Measurements from ENCODE around the gene DYNC2H1. TPM values are rescaled to one million over a fixed set of nuclear protein-coding genes. Genes with fewer than 3 reads are reported as not detected.

Gene DYNC2H1
- total and polyA plus RNA-seq, 7 experiments from 2014 or later, result 0.31 to 4.2 (median 2.3) TPM

DNA sequence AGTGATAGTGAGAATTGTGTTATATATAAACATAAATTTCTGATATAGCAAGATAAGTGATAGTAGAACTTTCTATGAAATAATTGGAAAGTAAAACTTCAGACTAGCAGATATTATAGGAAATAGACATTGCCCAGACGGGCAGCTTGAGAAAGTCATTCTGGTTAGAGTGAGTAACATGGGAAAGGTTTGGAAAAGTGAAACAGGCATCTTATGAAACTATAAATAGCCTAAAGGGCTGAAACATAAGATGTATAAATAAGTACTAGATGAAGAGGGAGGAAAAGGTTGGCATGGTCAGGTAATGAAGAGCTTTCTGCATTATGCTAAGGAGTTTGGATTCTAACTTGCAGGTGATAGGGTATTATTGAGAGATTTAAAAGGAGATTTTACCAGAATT, 101.3 kb downstream of the DYNC2H1 start:
- CTCF ChIA-PET, result no interaction called here
- POLR2A ChIA-PET, result interaction anchor here (0.6 kb wide), 1 partner anchor 105 kb away, joined by 3 read pairs; no protein-coding TSS in a partner anchor
- Histone ChIP-seq H3K27ac (ENCODE audit: low read depth, low read length) (no peak overlapping the region), H3K9me3 (ENCODE audit: control insufficient read depth in 2 of 3, low read length in 3 of 3) (no peaks in the 10 kb centered on the region), H3K27me3 (ENCODE audit: control insufficient read depth in 2 of 2, insufficient read depth in 2 of 2, low read length in 2 of 2) (no peaks in the 10 kb centered on the region), H3K4me3 (ENCODE audit: low read length) (no peak overlapping the region), H3K36me3 (ENCODE audit: control insufficient read depth in 2 of 3, insufficient read depth in 3 of 3, low read length in 3 of 3) (no peaks in the 10 kb centered on the region), H3K4me1 (ENCODE audit: control insufficient read depth in 2 of 2, insufficient read depth in 2 of 2, low read length in 2 of 2) (no peaks in the 10 kb centered on the region)
- Mint-ChIP-seq H3K4me1 (no peaks in the 10 kb centered on the region), H3K36me3 (peaks cover 0 to 2% (median 0%) of the 10 kb centered on the region in 5 donors), H3K27me3 (no peaks in the 10 kb centered on the region), H3K27ac (no peak overlapping the region), H3K9me3 (no peaks in the 10 kb centered on the region), H3K4me3 (no peak overlapping the region)
- no peak for ATAC-seq
- DNase-seq, result no peak
- intact Hi-C loops (cut with micrococcal nuclease), result no loop called here

DNA sequence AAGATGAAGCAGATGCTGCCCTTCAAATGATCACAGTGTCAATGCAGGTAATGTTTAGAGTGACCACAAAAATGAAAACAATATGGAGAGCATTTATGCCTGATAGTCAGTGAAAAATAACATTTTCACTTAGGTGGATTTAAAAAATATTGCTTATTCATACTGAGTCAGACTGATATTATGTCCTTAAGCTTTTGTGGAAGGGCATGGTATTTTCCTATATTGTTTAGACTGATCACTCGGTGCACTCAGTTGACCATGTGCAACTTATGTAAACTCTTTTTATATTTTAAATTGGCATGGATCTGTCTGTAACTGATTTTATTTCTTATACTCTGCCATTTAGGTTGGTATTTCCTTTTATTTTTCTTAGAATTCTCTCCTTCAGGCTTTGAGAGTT, 106.6 kb downstream of the DYNC2H1 start:
- no peak overlapping the region for H3K4me3 ChIP-seq (ENCODE audit: low read length)
- Mint-ChIP-seq H3K9me3 (no peaks in the 10 kb centered on the region), H3K4me3 (no peak overlapping the region), H3K36me3 (peaks cover 0 to 8% (median 0%) of the 10 kb centered on the region in 5 donors), H3K27ac (no peak overlapping the region), H3K4me1 (no peaks in the 10 kb centered on the region), H3K27me3 (no peaks in the 10 kb centered on the region)
- H3K27ac ChIP-seq (ENCODE audit: low read depth, low read length), result no peak overlapping the region
- ATAC-seq (no peak), DNase-seq (no peak)
- H3K27me3 ChIP-seq (ENCODE audit: control insufficient read depth in 2 of 2, insufficient read depth in 2 of 2, low read length in 2 of 2), result no peaks in the 10 kb centered on the region
- ChIA-PET CTCF (no interaction called here), POLR2A (no interaction called here)
- H3K9me3 ChIP-seq (ENCODE audit: control insufficient read depth in 2 of 3, low read length in 3 of 3), result no peaks in the 10 kb centered on the region
- no peaks in the 10 kb centered on the region for H3K4me1 ChIP-seq (ENCODE audit: control insufficient read depth in 2 of 2, insufficient read depth in 2 of 2, low read length in 2 of 2)
- H3K36me3 ChIP-seq (ENCODE audit: control insufficient read depth in 2 of 3, insufficient read depth in 3 of 3, low read length in 3 of 3), result no peaks in the 10 kb centered on the region
- intact Hi-C loops (cut with micrococcal nuclease), result no loop called here

DNA sequence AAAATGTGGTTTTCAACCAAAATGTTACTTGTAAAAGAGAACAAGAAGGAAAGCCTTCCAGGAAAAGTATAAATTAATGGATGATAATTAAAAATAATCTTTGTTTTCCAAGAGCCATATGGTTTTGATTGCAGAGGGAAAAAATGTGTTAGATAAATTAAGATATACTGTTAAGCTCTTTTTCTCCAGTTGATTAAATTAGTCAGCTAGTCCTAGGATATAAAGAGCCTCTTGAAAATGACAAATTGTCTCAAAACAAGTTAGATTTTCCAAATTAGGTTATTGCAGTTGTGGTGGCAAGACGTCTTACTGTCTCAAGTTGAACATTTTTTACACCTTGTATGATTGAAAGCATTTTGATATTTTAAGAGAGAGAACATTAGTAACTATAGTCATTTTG, 110.9 kb downstream of the DYNC2H1 start:
- no peak overlapping the region for H3K27ac Mint-ChIP-seq
- no peaks in the 10 kb centered on the region for H3K36me3 ChIP-seq (ENCODE audit: control insufficient read depth in 2 of 3, insufficient read depth in 3 of 3, low read length in 3 of 3)
- DNase-seq (no peak), ATAC-seq (no peak)
- H3K9me3 Mint-ChIP-seq, result no peaks in the 10 kb centered on the region
- intact Hi-C loops (cut with micrococcal nuclease), result no loop called here
- H3K4me1 ChIP-seq (ENCODE audit: control insufficient read depth in 2 of 2, insufficient read depth in 2 of 2, low read length in 2 of 2), result no peaks in the 10 kb centered on the region
- no peaks in the 10 kb centered on the region for H3K27me3 ChIP-seq (ENCODE audit: control insufficient read depth in 2 of 2, insufficient read depth in 2 of 2, low read length in 2 of 2)
- no peak overlapping the region for H3K4me3 ChIP-seq (ENCODE audit: low read length)
- H3K9me3 ChIP-seq (ENCODE audit: control insufficient read depth in 2 of 3, low read length in 3 of 3), result no peaks in the 10 kb centered on the region
- ChIA-PET POLR2A (no interaction called here), CTCF (no interaction called here)
- no peaks in the 10 kb centered on the region for H3K27me3 Mint-ChIP-seq
- H3K36me3 Mint-ChIP-seq, result peaks cover 0 to 12% (median 3%) of the 10 kb centered on the region in 5 donors
- H3K27ac ChIP-seq (ENCODE audit: low read depth, low read length), result no peak overlapping the region
- no peak overlapping the region for H3K4me3 Mint-ChIP-seq
- no peaks in the 10 kb centered on the region for H3K4me1 Mint-ChIP-seq

DNA sequence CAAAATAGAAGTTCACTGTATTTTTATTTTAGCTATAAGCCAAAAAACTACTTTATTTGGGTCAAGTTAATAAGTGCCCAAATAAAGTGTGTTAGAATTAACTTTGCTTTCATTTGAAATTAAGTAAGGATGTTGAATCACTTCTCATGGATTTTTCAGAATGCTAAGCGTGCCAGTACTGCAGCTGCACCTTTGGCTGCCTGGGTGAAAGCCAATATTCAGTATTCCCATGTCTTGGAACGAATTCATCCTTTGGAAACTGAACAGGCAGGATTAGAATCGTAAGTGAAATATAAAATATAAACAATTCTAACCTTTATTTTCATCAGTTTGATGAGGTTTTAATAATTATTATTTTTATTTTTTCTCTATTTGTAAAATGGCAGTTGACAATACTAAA, 113.6 kb downstream of the DYNC2H1 start:
- Histone ChIP-seq H3K4me1 (ENCODE audit: control insufficient read depth in 2 of 2, insufficient read depth in 2 of 2, low read length in 2 of 2) (no peaks in the 10 kb centered on the region), H3K27ac (ENCODE audit: low read depth, low read length) (no peak overlapping the region), H3K9me3 (ENCODE audit: control insufficient read depth in 2 of 3, low read length in 3 of 3) (no peaks in the 10 kb centered on the region), H3K36me3 (ENCODE audit: control insufficient read depth in 2 of 3, insufficient read depth in 3 of 3, low read length in 3 of 3) (no peaks in the 10 kb centered on the region), H3K27me3 (ENCODE audit: control insufficient read depth in 2 of 2, insufficient read depth in 2 of 2, low read length in 2 of 2) (no peaks in the 10 kb centered on the region), H3K4me3 (ENCODE audit: low read length) (no peak overlapping the region)
- Mint-ChIP-seq H3K27ac (no peak overlapping the region), H3K9me3 (no peaks in the 10 kb centered on the region), H3K27me3 (no peaks in the 10 kb centered on the region), H3K4me3 (no peak overlapping the region), H3K36me3 (peaks cover 0 to 5% (median 4%) of the 10 kb centered on the region in 5 donors), H3K4me1 (no peaks in the 10 kb centered on the region)
- POLR2A ChIA-PET, result no interaction called here
- no peak for ATAC-seq
- no peak for DNase-seq
- intact Hi-C loops (cut with micrococcal nuclease), result no loop called here
- CTCF ChIA-PET, result no interaction called here

DNA sequence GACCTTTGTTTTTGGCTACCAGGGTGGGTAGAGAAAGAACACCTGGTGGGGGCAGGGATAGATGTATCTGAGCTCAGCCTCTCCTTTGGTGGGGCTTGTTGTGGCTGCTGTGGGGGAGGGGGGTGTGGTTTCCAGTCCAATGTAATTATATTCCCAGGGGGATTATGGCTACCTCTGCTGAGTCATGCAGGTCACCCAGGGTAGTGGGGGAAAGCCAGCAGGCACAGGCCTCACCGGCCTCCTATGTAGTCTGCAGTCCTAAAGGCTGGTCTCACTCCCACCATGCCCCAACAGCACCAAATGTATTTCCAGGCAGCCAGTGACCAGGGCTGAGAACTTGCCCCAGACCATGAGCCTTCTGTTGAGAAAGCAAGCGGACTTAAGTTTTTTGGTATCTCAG, 119.6 kb downstream of the DYNC2H1 start:
- H3K27ac ChIP-seq (ENCODE audit: low read depth, low read length), result no peak overlapping the region
- DNase-seq (no peak), ATAC-seq (no peak)
- no peak overlapping the region for H3K4me3 ChIP-seq (ENCODE audit: low read length)
- no peaks in the 10 kb centered on the region for H3K9me3 ChIP-seq (ENCODE audit: control insufficient read depth in 2 of 3, low read length in 3 of 3)
- Mint-ChIP-seq H3K27me3 (no peaks in the 10 kb centered on the region), H3K4me3 (no peak overlapping the region), H3K4me1 (no peaks in the 10 kb centered on the region), H3K9me3 (no peaks in the 10 kb centered on the region), H3K36me3 (peaks cover 0 to 9% (median 5%) of the 10 kb centered on the region in 5 donors), H3K27ac (no peak overlapping the region)
- H3K4me1 ChIP-seq (ENCODE audit: control insufficient read depth in 2 of 2, insufficient read depth in 2 of 2, low read length in 2 of 2), result no peaks in the 10 kb centered on the region
- intact Hi-C loops (cut with micrococcal nuclease), result no loop called here
- CTCF ChIA-PET, result no interaction called here
- H3K27me3 ChIP-seq (ENCODE audit: control insufficient read depth in 2 of 2, insufficient read depth in 2 of 2, low read length in 2 of 2), result no peaks in the 10 kb centered on the region
- POLR2A ChIA-PET, result no interaction called here
- H3K36me3 ChIP-seq (ENCODE audit: control insufficient read depth in 2 of 3, insufficient read depth in 3 of 3, low read length in 3 of 3), result no peaks in the 10 kb centered on the region

DNA sequence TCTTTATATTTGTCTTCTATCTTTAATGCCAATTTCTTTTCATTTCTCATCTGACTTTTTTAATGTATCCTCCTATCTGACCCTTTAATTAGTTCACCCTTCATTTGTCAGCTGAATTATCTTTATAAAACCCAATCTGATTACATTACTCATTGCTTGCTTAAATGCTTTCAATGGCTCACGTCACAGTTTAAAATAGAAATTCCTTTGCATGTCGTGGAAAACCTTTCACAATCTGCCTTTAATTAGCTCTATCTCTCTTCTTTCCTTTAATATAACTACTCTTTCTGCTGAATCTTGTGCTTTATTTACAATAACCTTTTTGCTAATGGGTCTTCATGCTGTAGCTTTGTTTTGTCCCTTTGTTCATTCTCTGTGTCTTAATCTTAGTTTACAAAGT, 125.7 kb downstream of the DYNC2H1 start:
- Mint-ChIP-seq H3K4me3 (no peak overlapping the region), H3K36me3 (peaks cover 0 to 4% (median 0%) of the 10 kb centered on the region in 5 donors), H3K27ac (no peak overlapping the region), H3K4me1 (no peaks in the 10 kb centered on the region), H3K27me3 (no peaks in the 10 kb centered on the region), H3K9me3 (no peaks in the 10 kb centered on the region)
- ChIA-PET POLR2A (no interaction called here), CTCF (no interaction called here)
- intact Hi-C loops (cut with micrococcal nuclease), result no loop called here
- no peaks in the 10 kb centered on the region for H3K27me3 ChIP-seq (ENCODE audit: control insufficient read depth in 2 of 2, insufficient read depth in 2 of 2, low read length in 2 of 2)
- H3K36me3 ChIP-seq (ENCODE audit: control insufficient read depth in 2 of 3, insufficient read depth in 3 of 3, low read length in 3 of 3), result no peaks in the 10 kb centered on the region
- H3K27ac ChIP-seq (ENCODE audit: low read depth, low read length), result no peak overlapping the region
- ATAC-seq, result no peak
- no peak for DNase-seq
- no peaks in the 10 kb centered on the region for H3K9me3 ChIP-seq (ENCODE audit: control insufficient read depth in 2 of 3, low read length in 3 of 3)
- no peaks in the 10 kb centered on the region for H3K4me1 ChIP-seq (ENCODE audit: control insufficient read depth in 2 of 2, insufficient read depth in 2 of 2, low read length in 2 of 2)
- H3K4me3 ChIP-seq (ENCODE audit: low read length), result no peak overlapping the region

DNA sequence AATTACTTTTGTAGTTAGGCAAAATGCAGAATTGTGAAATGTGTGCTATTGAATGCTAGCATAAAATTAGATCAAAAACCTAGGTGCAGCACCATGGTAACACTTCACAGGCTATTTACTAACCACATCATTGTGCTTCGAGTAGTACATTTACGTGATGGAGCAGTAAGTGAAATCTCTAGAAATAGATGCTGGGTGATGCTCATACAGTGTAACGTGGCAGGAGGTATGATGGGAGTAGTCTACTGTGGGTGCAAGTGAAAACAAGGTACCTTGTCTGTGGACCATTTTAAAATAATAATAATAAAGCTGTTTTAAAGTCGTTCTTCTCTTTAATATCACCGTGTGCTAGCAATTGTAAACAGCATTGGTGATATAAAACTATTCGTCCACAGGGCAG, 132.3 kb downstream of the DYNC2H1 start:
- POLR2A ChIA-PET, result no interaction called here
- no peak overlapping the region for H3K4me3 ChIP-seq (ENCODE audit: low read length)
- CTCF ChIA-PET, result no interaction called here
- no peaks in the 10 kb centered on the region for H3K27me3 ChIP-seq (ENCODE audit: control insufficient read depth in 2 of 2, insufficient read depth in 2 of 2, low read length in 2 of 2)
- H3K4me1 ChIP-seq (ENCODE audit: control insufficient read depth in 2 of 2, insufficient read depth in 2 of 2, low read length in 2 of 2), result no peaks in the 10 kb centered on the region
- ATAC-seq (no peak), DNase-seq (no peak)
- no peak overlapping the region for H3K27ac Mint-ChIP-seq
- H3K36me3 ChIP-seq (ENCODE audit: control insufficient read depth in 2 of 3, insufficient read depth in 3 of 3, low read length in 3 of 3), result no peaks in the 10 kb centered on the region
- peaks cover 0 to 6% (median 0%) of the 10 kb centered on the region in 5 donors for H3K36me3 Mint-ChIP-seq
- peaks cover 0 to 1% (median 0%) of the 10 kb centered on the region in 11 donors for H3K9me3 Mint-ChIP-seq
- H3K4me1 Mint-ChIP-seq, result no peaks in the 10 kb centered on the region
- intact Hi-C loops (cut with micrococcal nuclease), result no loop called here
- no peak overlapping the region for H3K4me3 Mint-ChIP-seq
- no peaks in the 10 kb centered on the region for H3K27me3 Mint-ChIP-seq
- H3K9me3 ChIP-seq (ENCODE audit: control insufficient read depth in 2 of 3, low read length in 3 of 3), result no peaks in the 10 kb centered on the region
- H3K27ac ChIP-seq (ENCODE audit: low read depth, low read length), result no peak overlapping the region
